ENCODE data around the gene UBAC1.
"Not testable (repeated sequence)": the region's sequence is repeated elsewhere in the genome, so short reads cannot be mapped to it uniquely, and the experiment has no call there.

UBAC1 gene

GRCh38 chr9:135962696-135963307, 1.6 kb upstream of the UBAC1 start:
- Mint-ChIP-seq H3K27me3 (peaks cover 3% of the 10 kb centered on the region), H3K27ac (peak overlapping the region; percentile 57), H3K4me3 (peak overlapping the region; percentile 79), H3K9me3 (no peaks in the 10 kb centered on the region), H3K36me3 (ENCODE audit: low read depth) (no peaks in the 10 kb centered on the region), H3K4me1 (peaks cover 38% of the 10 kb centered on the region)
- DNase-seq, result no peak
- no peak for ATAC-seq

- Mint-ChIP-seq H3K27me3 (peaks cover 3% of the 10 kb centered on the region), H3K36me3 (ENCODE audit: low read depth) (no peaks in the 10 kb centered on the region), H3K4me3 (peak overlapping the region; percentile 79), H3K4me1 (peaks cover 34% of the 10 kb centered on the region), H3K9me3 (no peaks in the 10 kb centered on the region), H3K27ac (peak overlapping the region; percentile 79)
- ATAC-seq, result no peak
- no peak for DNase-seq
Observed at GRCh38 chr9:135961811-135962695, 880 bp upstream of the UBAC1 start.

- Mint-ChIP-seq H3K36me3 (ENCODE audit: low read depth) (peaks cover 2% of the 10 kb centered on the region), H3K27ac (peak overlapping the region; percentile 67), H3K27me3 (peaks cover 3% of the 10 kb centered on the region), H3K4me3 (peak overlapping the region; percentile 82), H3K4me1 (peaks cover 34% of the 10 kb centered on the region), H3K9me3 (no peaks in the 10 kb centered on the region)
- DNase-seq, result peak; percentile 18
- peak; percentile 0 for ATAC-seq
Observed at GRCh38 chr9:135960411-135961276, 529 bp downstream of the UBAC1 start.

- H3K27ac Mint-ChIP-seq, result peak overlapping the region; percentile 67
- H3K27me3 Mint-ChIP-seq, result no peaks in the 10 kb centered on the region
- no peak for DNase-seq
Observed at GRCh38 chr9:135959814-135960213, 1.4 kb downstream of the UBAC1 start.

GRCh38 chr9:135958485-135958884, 2.7 kb downstream of the UBAC1 start:
- peaks cover 6% of the 10 kb centered on the region for H3K36me3 Mint-ChIP-seq (ENCODE audit: low read depth)
- H3K4me3 Mint-ChIP-seq, result no peak overlapping the region
- ATAC-seq, result no peak
- DNase-seq, result no peak
- H3K27ac Mint-ChIP-seq, result no peak overlapping the region
- peaks cover 34% of the 10 kb centered on the region for H3K4me1 Mint-ChIP-seq
- H3K9me3 Mint-ChIP-seq, result no peaks in the 10 kb centered on the region
- H3K27me3 Mint-ChIP-seq, result no peaks in the 10 kb centered on the region

More at GRCh38 chr9:135959814-135960213, 1.4 kb downstream of the UBAC1 start:
- Mint-ChIP-seq H3K4me1 (peaks cover 34% of the 10 kb centered on the region), H3K9me3 (no peaks in the 10 kb centered on the region), H3K36me3 (ENCODE audit: low read depth) (peaks cover 2% of the 10 kb centered on the region), H3K4me3 (peak overlapping the region; percentile 82)
- ATAC-seq, result no peak

- no peak overlapping the region for H3K27ac Mint-ChIP-seq
- peaks cover 27% of the 10 kb centered on the region for H3K4me1 Mint-ChIP-seq
- H3K27me3 Mint-ChIP-seq, result no peaks in the 10 kb centered on the region
- no peak for ATAC-seq
- H3K9me3 Mint-ChIP-seq, result no peaks in the 10 kb centered on the region
- no peak for DNase-seq
- H3K36me3 Mint-ChIP-seq (ENCODE audit: low read depth), result peaks cover 12% of the 10 kb centered on the region
- H3K4me3 Mint-ChIP-seq, result no peak overlapping the region
Observed at GRCh38 chr9:135957431-135957830, 3.7 kb downstream of the UBAC1 start.

GRCh38 chr9:135956802-135957174, 4.4 kb downstream of the UBAC1 start:
- H3K4me3 Mint-ChIP-seq, result no peak overlapping the region
- H3K36me3 Mint-ChIP-seq (ENCODE audit: low read depth), result peaks cover 13% of the 10 kb centered on the region
- H3K4me1 Mint-ChIP-seq, result peaks cover 21% of the 10 kb centered on the region
- no peak for DNase-seq
- no peaks in the 10 kb centered on the region for H3K27me3 Mint-ChIP-seq
- no peak overlapping the region for H3K27ac Mint-ChIP-seq
- ATAC-seq, result no peak
- no peaks in the 10 kb centered on the region for H3K9me3 Mint-ChIP-seq

- DNase-seq, result no peak
- Mint-ChIP-seq H3K9me3 (no peaks in the 10 kb centered on the region), H3K27me3 (no peaks in the 10 kb centered on the region), H3K4me3 (no peak overlapping the region), H3K36me3 (ENCODE audit: low read depth) (peaks cover 13% of the 10 kb centered on the region), H3K4me1 (peaks cover 16% of the 10 kb centered on the region), H3K27ac (no peak overlapping the region)
- no peak for ATAC-seq
Observed at GRCh38 chr9:135955934-135956801, 5.0 kb downstream of the UBAC1 start.

GRCh38 chr9:135952664-135953206, 8.4 kb downstream of the UBAC1 start:
- no peaks in the 10 kb centered on the region for H3K4me1 Mint-ChIP-seq
- no peak overlapping the region for H3K4me3 Mint-ChIP-seq
- no peaks in the 10 kb centered on the region for H3K9me3 Mint-ChIP-seq
- no peak for ATAC-seq
- no peak for DNase-seq
- H3K27ac Mint-ChIP-seq, result no peak overlapping the region
- H3K36me3 Mint-ChIP-seq (ENCODE audit: low read depth), result peaks cover 21% of the 10 kb centered on the region
- H3K27me3 Mint-ChIP-seq, result no peaks in the 10 kb centered on the region

- no peaks in the 10 kb centered on the region for H3K27me3 Mint-ChIP-seq
- H3K4me3 Mint-ChIP-seq, result no peak overlapping the region
- no peaks in the 10 kb centered on the region for H3K4me1 Mint-ChIP-seq
- H3K27ac Mint-ChIP-seq, result no peak overlapping the region
- no peak for ATAC-seq
- DNase-seq, result no peak
- peaks cover 22% of the 10 kb centered on the region for H3K36me3 Mint-ChIP-seq (ENCODE audit: low read depth)
- no peaks in the 10 kb centered on the region for H3K9me3 Mint-ChIP-seq
Observed at GRCh38 chr9:135951889-135952663, 9.1 kb downstream of the UBAC1 start.

- H3K9me3 Mint-ChIP-seq, H3K4me1 Mint-ChIP-seq, DNase-seq, ATAC-seq, H3K4me3 Mint-ChIP-seq, H3K27ac Mint-ChIP-seq, H3K27me3 Mint-ChIP-seq: not testable (repeated sequence)
- peaks cover 21% of the 10 kb centered on the region for H3K36me3 Mint-ChIP-seq (ENCODE audit: low read depth)
Observed at GRCh38 chr9:135951310-135951709, 9.9 kb downstream of the UBAC1 start.

GRCh38 chr9:135950841-135951240, 10.3 kb downstream of the UBAC1 start:
- H3K36me3 Mint-ChIP-seq (ENCODE audit: low read depth), result peaks cover 26% of the 10 kb centered on the region
- not testable (repeated sequence) for H3K27ac Mint-ChIP-seq, H3K4me1 Mint-ChIP-seq, H3K9me3 Mint-ChIP-seq, DNase-seq, H3K4me3 Mint-ChIP-seq, H3K27me3 Mint-ChIP-seq, ATAC-seq

GRCh38 chr9:135950135-135950682, 11.0 kb downstream of the UBAC1 start:
- no peak overlapping the region for H3K27ac Mint-ChIP-seq
- no peak for DNase-seq
- H3K27me3 Mint-ChIP-seq, result no peaks in the 10 kb centered on the region

More at GRCh38 chr9:135950135-135950682, 11.0 kb downstream of the UBAC1 start:
- Mint-ChIP-seq H3K4me3 (no peak overlapping the region), H3K4me1 (no peaks in the 10 kb centered on the region), H3K36me3 (ENCODE audit: low read depth) (peaks cover 32% of the 10 kb centered on the region), H3K9me3 (no peaks in the 10 kb centered on the region)
- ATAC-seq, result no peak

All from activated naive CD8-positive, alpha-beta T cell treated with anti-CD3 and anti-CD28 coated beads, Interleukin-2, amount 50 U/mL, for 24 hours (primary cell).